AG04450 (cell line): ENCODE measurements around the gene IRGC. TPM values are rescaled to one million over a fixed set of nuclear protein-coding genes. Genes with fewer than 3 reads are reported as not detected.

Experiments used
- CTCF ChIA-PET: fragments of 300-600, 350-600 bp; formaldehyde crosslinking; extraction: SDS; loops from one replicate; lab custom pipeline; 2022; ENCODE audit warnings: antibody characterized with exemption, inconsistent platforms; lab: Charles Lee
- POLR2A ChIA-PET: fragments of 350-600 bp; formaldehyde crosslinking; extraction: SDS; loops from one replicate; lab custom pipeline; 2021; ENCODE audit warnings: antibody characterized with exemption, inconsistent platforms; lab: Yijun Ruan, JAX
- DNase-seq: peaks from one replicate; pipeline ENCODE4 v3.0.0-alpha.2; 2011; ENCODE audit warnings: low read depth, low spot score
- H3K27ac ChIP-seq: one replicate; pipeline ENCODE4 v1.5.1; 2012; ENCODE audit warnings: low read depth, low read length, control low read depth
- H3K27me3 ChIP-seq: one replicate; pipeline ENCODE4 v1.6.0; 2012; ENCODE audit warnings: low read length; ENCODE audit not compliant: control insufficient read depth, insufficient read depth
- H3K4me3 ChIP-seq: 2 replicates; pipeline ENCODE4 v1.5.1; 2011; ENCODE audit warnings: mild to moderate bottlenecking, low read depth, low read length, control low read depth
- H3K9me3 ChIP-seq: 2 replicates; pipeline ENCODE4 v1.5.1; 2012; ENCODE audit warnings: low read length; ENCODE audit not compliant: control insufficient read depth, insufficient read depth
- CTCF ChIP-seq: IDR thresholded peaks from 2 replicates; pipeline ENCODE4 v1.5.1; 2011; ENCODE audit warnings: low read depth, low read length, control low read depth, inconsistent platforms
- polyA plus RNA-seq: library from polyadenylated mRNA; depleted of rRNA; stranded (reverse); fragments of >200 nt; gene quantifications from 2 replicates; pipeline ENCODE4 v1.2.3, GENCODE V29; 2011

IRGC gene
- polyA plus RNA-seq, 1 experiment: not detected

- H3K4me3 ChIP-seq: no peak overlapping the region
- H3K9me3 ChIP-seq: no peaks in the 10 kb centered on the region; the same call in 1 of the 2 replicates
- POLR2A ChIA-PET: interaction anchor here (0.7 kb wide), 1 partner anchor 64 kb away, joined by 4 read pairs; no protein-coding TSS in a partner anchor
- no peak for DNase-seq
- TF ChIP-seq CTCF: no peak
- no peak overlapping the region for H3K27ac ChIP-seq
- CTCF ChIA-PET: no interaction called here
- no peaks in the 10 kb centered on the region for H3K27me3 ChIP-seq
These were observed 43.7 kb upstream of the IRGC start for GRCh38 chr19:43672061-43672679.

- CTCF ChIA-PET: interaction anchor here (1.5 kb wide), 1 partner anchor 136 kb away, joined by 14 read pairs; no protein-coding TSS in a partner anchor
- Histone ChIP-seq H3K27ac (no peak overlapping the region), H3K27me3 (no peaks in the 10 kb centered on the region), H3K9me3 (no peaks in the 10 kb centered on the region; the same call in 1 of the 2 replicates), H3K4me3 (no peak overlapping the region)
- no peak for DNase-seq
- POLR2A ChIA-PET: no interaction called here
- TF ChIP-seq CTCF: no peak
These were observed 42.2 kb upstream of the IRGC start for GRCh38 chr19:43673637-43674036.

GRCh38 chr19:43674183-43674582, 41.7 kb upstream of the IRGC start:
- Histone ChIP-seq H3K9me3 (no peaks in the 10 kb centered on the region), H3K4me3 (no peak overlapping the region), H3K27me3 (no peaks in the 10 kb centered on the region), H3K27ac (no peak overlapping the region)
- TF ChIP-seq CTCF: no peak
- ChIA-PET POLR2A (interaction anchor here (0.5 to 0.8 kb wide), 3 partner anchors 12 to 19 kb away, joined by 3 to 10 read pairs (median 4); no protein-coding TSS in a partner anchor), CTCF (interaction anchor here (1.1 to 1.5 kb wide), 2 partner anchors 71 to 136 kb away, joined by 5 to 14 read pairs; no protein-coding TSS in a partner anchor)
- no peak for DNase-seq

- POLR2A ChIA-PET: interaction anchor here (0.5 to 0.8 kb wide), 4 partner anchors 12 to 77 kb away, joined by 3 to 10 read pairs (median 6); no protein-coding TSS in a partner anchor
- Histone ChIP-seq H3K4me3 (no peak overlapping the region), H3K9me3 (no peaks in the 10 kb centered on the region), H3K27ac (no peak overlapping the region), H3K27me3 (no peaks in the 10 kb centered on the region)
- TF ChIP-seq CTCF: no peak
- CTCF ChIA-PET: interaction anchor here (1.1 to 1.5 kb wide), 2 partner anchors 70 to 135 kb away, joined by 5 to 14 read pairs; no protein-coding TSS in a partner anchor
- DNase-seq: no peak
These were observed 41.3 kb upstream of the IRGC start for GRCh38 chr19:43674596-43674995.
